HepG2 (cell line): ENCODE data around the gene NFATC2. TPM values are rescaled to one million over a fixed set of nuclear protein-coding genes. Genes with fewer than 3 reads are reported as not detected.

Experiments used
- DPF2 ChIP-seq: sonication (generic); formaldehyde crosslinking; IDR thresholded peaks from 2 replicates; pipeline ENCODE4 v1.4.0; 2020; ENCODE audit warnings: mild to moderate bottlenecking, low read depth, missing genetic modification reagents, borderline replicate concordance
- MLLT10 ChIP-seq: sonication (generic); formaldehyde crosslinking; IDR thresholded peaks from 2 replicates; pipeline ENCODE4 v1.4.0; 2020; ENCODE audit warnings: missing genetic modification reagents
- TBX2 ChIP-seq: sonication (generic); formaldehyde crosslinking; IDR thresholded peaks from 2 replicates; pipeline ENCODE4 v1.5.0; 2020; ENCODE audit warnings: missing genetic modification reagents, mild to moderate bottlenecking, borderline replicate concordance
- YY1 ChIP-seq: IDR thresholded peaks from 2 replicates; pipeline ENCODE4 v1.6.1; 2011; ENCODE audit warnings: low read length, low read depth, moderate library complexity, mild to moderate bottlenecking; ENCODE audit not compliant: insufficient read depth, insufficient replicate concordance
- ZBTB7A ChIP-seq: sonication (generic); formaldehyde crosslinking; IDR thresholded peaks from 2 replicates; pipeline ENCODE4 v1.8.0; 2022; ENCODE audit warnings: mild to moderate bottlenecking, missing genetic modification reagents
- ZNF101 ChIP-seq: sonication (generic); formaldehyde crosslinking; IDR thresholded peaks from 2 replicates; pipeline ENCODE4 v1.4.0; 2020; ENCODE audit warnings: mild to moderate bottlenecking, low read depth, missing genetic modification reagents, borderline replicate concordance
- ZNF232 ChIP-seq: sonication (generic); formaldehyde crosslinking; IDR thresholded peaks from 2 replicates; pipeline ENCODE4 v1.4.0; 2020; ENCODE audit warnings: missing genetic modification reagents, borderline replicate concordance
- ZNF33A ChIP-seq: sonication (generic); formaldehyde crosslinking; IDR thresholded peaks from 2 replicates; pipeline ENCODE4 v1.5.1; 2020; ENCODE audit warnings: missing genetic modification reagents, mild to moderate bottlenecking, moderate library complexity, borderline replicate concordance
- ZNF354B ChIP-seq: sonication (generic); formaldehyde crosslinking; IDR thresholded peaks from 2 replicates; pipeline ENCODE4 v1.8.0; 2022; ENCODE audit warnings: mild to moderate bottlenecking, missing genetic modification reagents
- polyA plus RNA-seq, 8 experiments: library from polyadenylated mRNA; depleted of rRNA in 3 of 8; stranded (reverse) in 7 of 8; unstranded in 1 of 8; fragments of >200 nt; fragmentation: Illumina TruSeq in 4 of 8; extraction: Trizol in 4 of 8; gene quantifications; 2 replicates each; pipeline versions ENCODE4 v1.2.1 to v1.2.3, GENCODE V29; 2011 to 2016; ENCODE audit warnings: low read depth in 4 of 8, missing spikeins in 1 of 8, mixed read lengths in 1 of 8; ENCODE audit not compliant: insufficient read depth in 1 of 8
- total RNA-seq, 5 experiments: library from RNA; depleted of rRNA; stranded (reverse); fragments of >200 nt; fragmentation: Illumina TruSeq; extraction: Trizol; gene quantifications; 2 replicates each; pipeline ENCODE4 v1.2.3, GENCODE V29; 2016; ENCODE audit warnings: low read depth in 1 of 5
- TF ChIP-seq, protein P1 (sequence below): sonication (generic); formaldehyde crosslinking; IDR thresholded peaks from 2 replicates; pipeline ENCODE4 v1.9.0; 2021; ENCODE audit warnings: mild to moderate bottlenecking, missing genetic modification reagents
- TF ChIP-seq, protein P2 (sequence below): sonication (generic); formaldehyde crosslinking; IDR thresholded peaks from 2 replicates; pipeline ENCODE4 v1.4.0; 2020; ENCODE audit warnings: mild to moderate bottlenecking, missing genetic modification reagents
- TF ChIP-seq, protein P3 (sequence below): sonication (generic); formaldehyde crosslinking; IDR thresholded peaks from 2 replicates; pipeline ENCODE4 v1.5.0; 2020; ENCODE audit warnings: mild to moderate bottlenecking, missing genetic modification reagents
- TF ChIP-seq, protein P4 (sequence below): sonication (generic); formaldehyde crosslinking; IDR thresholded peaks from 2 replicates; pipeline ENCODE4 v1.5.0; 2020; ENCODE audit warnings: missing genetic modification reagents
- TF ChIP-seq, protein P5 (sequence below): sonication (generic); formaldehyde crosslinking; IDR thresholded peaks from 2 replicates; pipeline ENCODE4 v1.4.0; 2020; ENCODE audit warnings: missing genetic modification reagents

NFATC2 gene
- total and polyA plus RNA-seq, 2 of the 13 experiments (the other 11 are each of a cell fraction or from before 2014, with no cell fraction given), result 1.9 to 3.3 TPM

DNA sequence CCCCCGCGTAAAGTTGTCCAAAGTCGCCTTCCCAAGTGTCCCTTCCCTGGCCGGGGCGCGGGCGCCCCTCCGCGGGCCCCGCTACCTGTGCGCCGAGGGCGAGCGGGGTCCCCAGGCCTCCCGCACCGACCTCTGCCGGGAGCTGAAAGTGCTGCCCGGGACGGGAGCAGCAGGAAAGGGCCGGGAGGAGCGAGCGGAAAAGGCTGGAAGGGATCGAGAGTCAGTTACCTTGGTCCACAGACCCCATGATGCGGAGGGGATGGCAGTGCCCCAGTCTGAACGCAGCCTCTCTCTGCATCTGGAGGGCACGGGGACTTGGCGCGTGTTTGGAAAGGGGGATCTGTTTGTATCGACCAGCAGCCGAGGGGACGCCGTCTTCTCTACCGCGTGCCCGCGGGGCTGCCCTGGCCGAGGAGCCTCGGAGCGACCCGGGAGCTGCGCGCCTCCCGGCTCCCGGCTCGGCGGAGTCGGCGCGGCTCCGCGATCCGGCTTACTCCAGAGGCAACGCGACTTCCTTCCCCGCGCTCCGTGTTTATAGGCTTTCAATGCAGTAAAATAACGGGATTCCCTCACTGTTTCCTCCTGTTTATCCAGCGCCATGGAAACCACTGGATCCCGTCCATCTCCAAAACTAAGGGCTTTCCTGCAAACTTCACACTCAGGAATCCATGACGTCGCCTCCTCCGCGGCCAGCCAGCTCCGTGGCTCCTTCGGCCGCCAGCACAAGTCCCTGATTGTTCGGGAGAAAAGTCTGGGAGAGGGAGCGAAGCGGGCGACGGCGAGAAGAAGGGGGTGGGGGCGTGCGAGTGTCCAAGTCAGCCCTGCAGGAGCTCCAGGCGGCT, 20.0 kb upstream of the NFATC2 start (continued):
- TF ChIP-seq, protein P1, sequence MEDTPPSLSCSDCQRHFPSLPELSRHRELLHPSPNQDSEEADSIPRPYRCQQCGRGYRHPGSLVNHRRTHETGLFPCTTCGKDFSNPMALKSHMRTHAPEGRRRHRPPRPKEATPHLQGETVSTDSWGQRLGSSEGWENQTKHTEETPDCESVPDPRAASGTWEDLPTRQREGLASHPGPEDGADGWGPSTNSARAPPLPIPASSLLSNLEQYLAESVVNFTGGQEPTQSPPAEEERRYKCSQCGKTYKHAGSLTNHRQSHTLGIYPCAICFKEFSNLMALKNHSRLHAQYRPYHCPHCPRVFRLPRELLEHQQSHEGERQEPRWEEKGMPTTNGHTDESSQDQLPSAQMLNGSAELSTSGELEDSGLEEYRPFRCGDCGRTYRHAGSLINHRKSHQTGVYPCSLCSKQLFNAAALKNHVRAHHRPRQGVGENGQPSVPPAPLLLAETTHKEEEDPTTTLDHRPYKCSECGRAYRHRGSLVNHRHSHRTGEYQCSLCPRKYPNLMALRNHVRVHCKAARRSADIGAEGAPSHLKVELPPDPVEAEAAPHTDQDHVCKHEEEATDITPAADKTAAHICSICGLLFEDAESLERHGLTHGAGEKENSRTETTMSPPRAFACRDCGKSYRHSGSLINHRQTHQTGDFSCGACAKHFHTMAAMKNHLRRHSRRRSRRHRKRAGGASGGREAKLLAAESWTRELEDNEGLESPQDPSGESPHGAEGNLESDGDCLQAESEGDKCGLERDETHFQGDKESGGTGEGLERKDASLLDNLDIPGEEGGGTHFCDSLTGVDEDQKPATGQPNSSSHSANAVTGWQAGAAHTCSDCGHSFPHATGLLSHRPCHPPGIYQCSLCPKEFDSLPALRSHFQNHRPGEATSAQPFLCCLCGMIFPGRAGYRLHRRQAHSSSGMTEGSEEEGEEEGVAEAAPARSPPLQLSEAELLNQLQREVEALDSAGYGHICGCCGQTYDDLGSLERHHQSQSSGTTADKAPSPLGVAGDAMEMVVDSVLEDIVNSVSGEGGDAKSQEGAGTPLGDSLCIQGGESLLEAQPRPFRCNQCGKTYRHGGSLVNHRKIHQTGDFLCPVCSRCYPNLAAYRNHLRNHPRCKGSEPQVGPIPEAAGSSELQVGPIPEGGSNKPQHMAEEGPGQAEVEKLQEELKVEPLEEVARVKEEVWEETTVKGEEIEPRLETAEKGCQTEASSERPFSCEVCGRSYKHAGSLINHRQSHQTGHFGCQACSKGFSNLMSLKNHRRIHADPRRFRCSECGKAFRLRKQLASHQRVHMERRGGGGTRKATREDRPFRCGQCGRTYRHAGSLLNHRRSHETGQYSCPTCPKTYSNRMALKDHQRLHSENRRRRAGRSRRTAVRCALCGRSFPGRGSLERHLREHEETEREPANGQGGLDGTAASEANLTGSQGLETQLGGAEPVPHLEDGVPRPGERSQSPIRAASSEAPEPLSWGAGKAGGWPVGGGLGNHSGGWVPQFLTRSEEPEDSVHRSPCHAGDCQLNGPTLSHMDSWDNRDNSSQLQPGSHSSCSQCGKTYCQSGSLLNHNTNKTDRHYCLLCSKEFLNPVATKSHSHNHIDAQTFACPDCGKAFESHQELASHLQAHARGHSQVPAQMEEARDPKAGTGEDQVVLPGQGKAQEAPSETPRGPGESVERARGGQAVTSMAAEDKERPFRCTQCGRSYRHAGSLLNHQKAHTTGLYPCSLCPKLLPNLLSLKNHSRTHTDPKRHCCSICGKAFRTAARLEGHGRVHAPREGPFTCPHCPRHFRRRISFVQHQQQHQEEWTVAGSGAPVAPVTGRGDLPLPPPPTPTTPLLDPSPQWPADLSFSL (CRISPR knock-in tag), result no peak
- TF ChIP-seq ZNF33A (CRISPR knock-in tag) (no peak), ZNF232 (CRISPR knock-in tag) (no peak), TBX2 (peak; percentile 51; the same call in 1 of the 2 replicates), MLLT10 (CRISPR knock-in tag) (no peak), ZNF354B (CRISPR knock-in tag) (no peak), ZNF101 (CRISPR knock-in tag) (no peak), ZBTB7A (CRISPR knock-in tag) (peak; percentile 30; the same call in 1 of the 2 replicates), DPF2 (no peak), YY1 (no peak)
- TF ChIP-seq, protein P2, sequence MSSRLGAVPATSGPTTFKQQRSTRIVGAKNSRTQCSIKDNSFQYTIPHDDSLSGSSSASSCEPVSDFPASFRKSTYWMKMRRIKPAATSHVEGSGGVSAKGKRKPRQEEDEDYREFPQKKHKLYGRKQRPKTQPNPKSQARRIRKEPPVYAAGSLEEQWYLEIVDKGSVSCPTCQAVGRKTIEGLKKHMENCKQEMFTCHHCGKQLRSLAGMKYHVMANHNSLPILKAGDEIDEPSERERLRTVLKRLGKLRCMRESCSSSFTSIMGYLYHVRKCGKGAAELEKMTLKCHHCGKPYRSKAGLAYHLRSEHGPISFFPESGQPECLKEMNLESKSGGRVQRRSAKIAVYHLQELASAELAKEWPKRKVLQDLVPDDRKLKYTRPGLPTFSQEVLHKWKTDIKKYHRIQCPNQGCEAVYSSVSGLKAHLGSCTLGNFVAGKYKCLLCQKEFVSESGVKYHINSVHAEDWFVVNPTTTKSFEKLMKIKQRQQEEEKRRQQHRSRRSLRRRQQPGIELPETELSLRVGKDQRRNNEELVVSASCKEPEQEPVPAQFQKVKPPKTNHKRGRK, result peak; percentile 57; the same call in 1 of the 2 replicates
- TF ChIP-seq, protein P3, sequence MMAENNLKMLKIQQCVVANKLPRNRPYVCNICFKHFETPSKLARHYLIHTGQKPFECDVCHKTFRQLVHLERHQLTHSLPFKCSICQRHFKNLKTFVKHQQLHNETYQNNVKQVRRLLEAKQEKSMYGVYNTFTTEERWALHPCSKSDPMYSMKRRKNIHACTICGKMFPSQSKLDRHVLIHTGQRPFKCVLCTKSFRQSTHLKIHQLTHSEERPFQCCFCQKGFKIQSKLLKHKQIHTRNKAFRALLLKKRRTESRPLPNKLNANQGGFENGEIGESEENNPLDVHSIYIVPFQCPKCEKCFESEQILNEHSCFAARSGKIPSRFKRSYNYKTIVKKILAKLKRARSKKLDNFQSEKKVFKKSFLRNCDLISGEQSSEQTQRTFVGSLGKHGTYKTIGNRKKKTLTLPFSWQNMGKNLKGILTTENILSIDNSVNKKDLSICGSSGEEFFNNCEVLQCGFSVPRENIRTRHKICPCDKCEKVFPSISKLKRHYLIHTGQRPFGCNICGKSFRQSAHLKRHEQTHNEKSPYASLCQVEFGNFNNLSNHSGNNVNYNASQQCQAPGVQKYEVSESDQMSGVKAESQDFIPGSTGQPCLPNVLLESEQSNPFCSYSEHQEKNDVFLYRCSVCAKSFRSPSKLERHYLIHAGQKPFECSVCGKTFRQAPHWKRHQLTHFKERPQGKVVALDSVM (CRISPR knock-in tag), result no peak
- TF ChIP-seq, protein P4, sequence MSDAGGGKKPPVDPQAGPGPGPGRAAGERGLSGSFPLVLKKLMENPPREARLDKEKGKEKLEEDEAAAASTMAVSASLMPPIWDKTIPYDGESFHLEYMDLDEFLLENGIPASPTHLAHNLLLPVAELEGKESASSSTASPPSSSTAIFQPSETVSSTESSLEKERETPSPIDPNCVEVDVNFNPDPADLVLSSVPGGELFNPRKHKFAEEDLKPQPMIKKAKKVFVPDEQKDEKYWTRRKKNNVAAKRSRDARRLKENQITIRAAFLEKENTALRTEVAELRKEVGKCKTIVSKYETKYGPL (CRISPR knock-in tag), result no peak
- TF ChIP-seq, protein P5, sequence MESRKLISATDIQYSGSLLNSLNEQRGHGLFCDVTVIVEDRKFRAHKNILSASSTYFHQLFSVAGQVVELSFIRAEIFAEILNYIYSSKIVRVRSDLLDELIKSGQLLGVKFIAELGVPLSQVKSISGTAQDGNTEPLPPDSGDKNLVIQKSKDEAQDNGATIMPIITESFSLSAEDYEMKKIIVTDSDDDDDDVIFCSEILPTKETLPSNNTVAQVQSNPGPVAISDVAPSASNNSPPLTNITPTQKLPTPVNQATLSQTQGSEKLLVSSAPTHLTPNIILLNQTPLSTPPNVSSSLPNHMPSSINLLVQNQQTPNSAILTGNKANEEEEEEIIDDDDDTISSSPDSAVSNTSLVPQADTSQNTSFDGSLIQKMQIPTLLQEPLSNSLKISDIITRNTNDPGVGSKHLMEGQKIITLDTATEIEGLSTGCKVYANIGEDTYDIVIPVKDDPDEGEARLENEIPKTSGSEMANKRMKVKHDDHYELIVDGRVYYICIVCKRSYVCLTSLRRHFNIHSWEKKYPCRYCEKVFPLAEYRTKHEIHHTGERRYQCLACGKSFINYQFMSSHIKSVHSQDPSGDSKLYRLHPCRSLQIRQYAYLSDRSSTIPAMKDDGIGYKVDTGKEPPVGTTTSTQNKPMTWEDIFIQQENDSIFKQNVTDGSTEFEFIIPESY (CRISPR knock-in tag), result no peak
